ENCODE measurements around the gene CRMP1.
"Not testable (repeated sequence)": the region's sequence is repeated elsewhere in the genome, so short reads cannot be mapped to it uniquely, and the experiment has no call there.

Gene CRMP1

DNA sequence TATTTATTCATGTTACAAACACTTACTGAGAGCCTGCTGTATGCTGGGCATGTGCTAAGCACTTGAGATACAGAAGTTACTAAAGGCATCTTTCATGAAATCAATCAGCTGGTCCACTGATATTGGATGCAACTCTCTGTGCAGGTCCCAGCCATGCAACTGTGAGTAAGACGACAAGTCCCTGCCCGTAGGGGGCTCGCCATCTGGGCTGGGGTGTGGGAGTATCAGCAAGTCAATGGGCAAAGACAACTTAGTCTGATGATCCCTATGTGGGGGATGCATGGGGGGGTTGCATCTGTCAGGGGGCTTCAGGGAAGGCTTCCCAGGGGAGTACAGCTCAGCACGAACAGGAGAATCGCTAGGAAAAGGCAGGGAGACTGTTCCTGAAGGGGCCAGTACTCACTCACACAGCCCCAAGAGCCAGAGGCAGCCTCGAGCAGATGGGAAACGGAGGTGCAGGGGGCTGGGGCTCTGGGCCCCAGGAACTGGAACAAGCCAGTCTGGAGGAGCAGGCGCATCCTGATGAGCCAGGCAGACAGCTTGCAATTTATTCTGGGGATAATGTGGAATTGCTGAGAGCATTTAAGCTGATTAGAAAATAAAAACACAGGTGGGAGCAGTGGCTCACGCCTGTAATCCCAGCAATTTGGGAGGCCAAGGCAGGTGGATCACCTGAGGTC lies 40.2 kb downstream of the CRMP1 start:
- no peak for DNase-seq

DNA sequence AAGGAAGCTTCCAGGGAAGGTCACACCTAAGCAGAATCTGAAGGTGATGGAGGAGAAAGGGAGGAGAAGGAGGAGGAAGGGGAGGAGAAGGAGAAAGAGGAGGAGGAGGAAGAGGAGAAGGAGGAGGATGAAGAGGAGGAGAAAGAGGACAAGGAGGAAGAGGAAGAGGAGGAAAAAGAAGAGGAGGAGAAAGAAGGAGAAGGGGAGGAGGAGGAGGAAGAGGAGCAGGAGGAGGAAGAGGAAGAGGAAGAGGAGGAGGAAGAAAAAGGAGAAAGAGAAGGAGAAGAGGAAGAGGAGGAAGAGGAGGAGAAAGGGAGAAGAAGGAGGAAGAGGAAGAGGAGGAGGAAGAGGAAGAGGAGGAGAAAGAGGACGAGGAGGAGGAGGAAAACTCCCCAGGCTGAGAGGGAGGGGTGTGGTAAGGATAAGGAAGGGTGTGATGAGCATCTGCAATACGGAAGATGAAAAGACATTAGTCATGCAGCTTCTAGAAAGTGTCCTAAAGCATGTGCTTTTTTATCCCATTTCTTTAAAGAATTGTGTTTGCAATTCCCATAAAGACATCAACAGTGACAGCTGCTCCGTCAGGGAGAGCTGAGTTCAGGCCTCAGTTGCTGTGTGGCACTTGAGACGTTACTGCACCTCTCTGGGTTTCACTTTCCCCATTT lies 41.1 kb downstream of the CRMP1 start:
- no peak for DNase-seq

DNA sequence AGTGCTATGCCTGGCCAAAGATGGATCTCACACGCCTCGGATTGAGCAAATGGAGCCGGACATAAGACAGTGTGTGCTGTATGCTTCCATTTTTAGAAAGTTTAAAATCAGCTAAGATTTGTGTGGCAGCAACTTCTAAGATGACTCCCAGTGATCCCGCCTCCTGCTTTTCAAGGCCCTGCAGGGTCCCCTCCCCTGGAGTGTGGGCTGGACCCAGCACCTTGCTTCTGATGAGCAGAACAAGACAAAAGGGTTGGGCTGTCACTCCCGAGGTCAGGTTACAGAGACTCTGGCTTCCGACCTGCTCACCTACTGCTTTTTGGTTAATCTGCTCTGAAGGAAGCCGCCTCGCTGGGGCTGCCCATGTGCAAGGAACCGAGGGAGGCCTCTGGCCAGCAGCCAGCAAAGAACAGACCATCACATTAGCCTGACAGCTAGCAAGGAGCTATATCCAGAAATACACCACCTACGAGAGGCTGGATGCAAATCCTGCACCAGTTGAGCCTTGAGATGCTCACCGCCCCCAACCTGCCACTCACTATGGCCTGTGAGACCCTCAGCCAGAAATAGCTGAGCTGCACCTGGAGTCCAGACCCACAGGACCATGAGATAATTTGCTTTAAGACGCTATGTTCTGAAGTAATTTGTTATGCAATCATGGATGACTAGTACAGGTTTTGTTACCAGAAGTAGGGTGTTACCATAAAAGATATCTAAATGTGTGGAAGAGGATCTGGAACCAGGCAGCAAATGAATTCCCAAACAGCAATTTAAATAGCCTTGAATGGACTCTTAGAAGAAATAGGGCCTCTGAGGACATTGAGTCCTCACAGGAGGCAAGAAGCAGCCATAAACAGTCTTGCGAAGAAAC lies 47.6 kb downstream of the CRMP1 start:
- DNase-seq = no peak

DNA sequence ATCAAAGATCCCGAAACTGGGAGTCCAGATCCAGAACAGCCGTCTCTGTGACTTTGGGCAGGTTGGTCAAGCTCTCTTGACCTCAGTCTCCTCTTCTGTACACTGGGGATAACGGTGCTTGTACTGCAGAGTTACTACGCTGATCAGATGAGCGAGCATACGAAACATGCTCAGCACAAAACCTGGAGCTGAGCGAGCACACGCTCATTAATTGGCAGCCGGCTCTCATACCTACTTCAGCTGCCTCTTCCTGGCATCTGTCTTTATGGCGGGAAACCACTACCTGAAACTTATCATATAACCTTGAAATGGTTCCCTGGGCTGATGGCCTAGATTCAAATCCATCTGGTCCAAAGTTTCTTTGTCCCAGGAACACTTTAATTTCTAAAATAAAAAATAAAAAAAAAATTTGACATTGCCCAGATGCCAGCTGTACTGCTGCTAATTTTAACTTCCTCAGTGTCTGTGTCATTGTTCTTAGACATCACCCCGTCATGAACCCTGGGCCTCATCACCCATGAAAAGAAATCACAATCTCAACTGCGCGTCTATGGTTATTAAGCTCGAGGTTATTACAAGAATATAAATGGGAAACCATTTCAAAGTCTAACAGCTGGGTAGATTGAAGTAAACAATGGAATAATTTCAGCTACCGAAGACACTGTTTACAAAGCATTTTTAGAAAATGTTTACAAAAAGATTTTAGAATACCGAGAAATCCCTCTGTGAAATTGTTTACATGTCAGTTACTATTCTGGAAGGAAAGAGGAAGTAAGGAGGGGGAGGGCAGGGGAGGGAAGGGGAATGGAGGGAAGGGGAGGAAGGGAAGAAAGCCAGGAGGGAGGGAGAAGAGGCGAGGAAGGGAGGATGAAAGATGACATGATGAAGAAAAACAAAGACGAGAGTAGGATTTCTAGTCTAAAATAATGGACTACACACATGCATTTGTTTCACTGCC lies 49.0 kb downstream of the CRMP1 start:
- DNase-seq = no peak

DNA sequence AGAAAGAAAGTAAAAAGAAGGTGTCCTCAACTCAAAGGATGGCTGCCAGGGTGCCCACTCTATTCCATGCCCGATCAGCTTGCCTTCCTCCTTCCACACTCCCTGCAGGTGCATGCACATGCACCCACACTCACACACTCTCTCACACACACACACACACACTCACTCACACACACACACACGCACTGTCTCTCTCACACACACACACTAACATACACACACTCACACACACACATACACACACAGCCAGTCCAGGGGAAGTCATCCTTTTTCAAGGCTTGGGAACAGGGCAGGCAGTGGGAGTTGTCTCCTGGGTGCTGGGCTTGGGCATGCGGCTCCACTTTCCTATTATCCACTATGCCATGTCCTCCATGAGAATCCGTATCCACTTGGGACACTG lies 50.4 kb downstream of the CRMP1 start:
- no peak for DNase-seq

DNA sequence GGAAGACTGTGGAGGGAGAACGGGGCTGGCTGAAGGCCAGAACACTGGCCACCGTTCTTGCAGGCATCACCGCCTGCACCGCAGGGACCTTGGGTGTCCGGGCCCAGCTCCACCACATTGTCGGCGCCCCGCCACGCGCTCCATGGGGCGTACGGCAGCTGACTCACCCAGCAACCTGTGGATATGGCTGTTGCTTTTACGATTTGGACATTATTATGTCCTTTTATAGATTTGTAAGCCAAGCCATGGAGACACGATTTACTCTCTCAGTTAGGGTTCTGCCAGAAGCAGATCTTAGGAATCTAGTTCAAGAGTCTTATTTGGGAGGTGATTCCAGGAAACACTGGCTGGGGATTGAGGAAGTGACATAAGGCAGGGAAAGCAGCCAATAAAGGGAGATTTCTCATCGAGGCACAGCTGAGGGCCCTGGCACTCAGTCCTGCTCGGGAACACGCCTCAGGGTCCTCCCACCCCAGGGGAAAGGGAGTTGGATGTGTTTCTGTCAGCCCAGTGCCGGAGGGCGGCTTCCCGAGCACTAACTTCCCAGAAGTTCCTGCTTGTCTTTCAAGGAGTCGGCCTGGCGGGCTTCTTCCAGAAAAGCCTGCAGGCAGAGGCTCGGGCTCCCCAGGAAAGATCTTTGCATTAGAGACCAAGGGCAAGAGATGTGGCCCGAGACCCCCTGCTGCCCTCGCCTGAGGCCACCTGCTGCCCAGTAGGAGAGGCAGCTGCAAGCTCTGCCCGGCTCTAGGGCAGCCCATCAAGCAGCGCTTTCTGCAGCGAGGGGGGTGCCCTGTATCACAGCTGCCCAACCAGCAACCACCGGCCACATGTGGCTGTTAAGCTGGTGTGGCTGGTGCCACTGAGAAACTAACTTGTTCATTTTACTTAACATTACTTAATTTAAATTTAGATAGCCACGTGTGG lies 52.9 kb downstream of the CRMP1 start:
- DNase-seq = no peak

DNA sequence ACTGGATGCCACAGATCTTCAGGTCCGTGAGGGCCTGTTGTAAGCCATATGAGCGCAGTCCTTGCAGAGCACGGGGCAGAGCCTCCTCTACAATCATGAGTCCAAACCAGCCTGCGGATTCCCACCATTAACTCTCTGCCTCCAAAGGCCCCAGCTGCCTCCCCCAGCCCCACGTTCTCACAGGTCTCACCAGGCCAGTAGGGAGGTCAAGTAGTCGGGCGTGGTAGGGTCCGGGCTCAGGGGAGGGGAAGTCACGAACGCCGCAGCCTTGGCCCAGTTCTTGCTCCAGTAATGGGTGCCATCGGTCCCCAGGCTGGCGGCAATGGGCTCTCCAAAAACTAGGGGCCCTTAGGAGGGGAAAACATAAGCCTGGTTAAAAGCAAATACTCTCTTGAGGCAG lies 53.6 kb downstream of the CRMP1 start:
- no peak for DNase-seq

DNA sequence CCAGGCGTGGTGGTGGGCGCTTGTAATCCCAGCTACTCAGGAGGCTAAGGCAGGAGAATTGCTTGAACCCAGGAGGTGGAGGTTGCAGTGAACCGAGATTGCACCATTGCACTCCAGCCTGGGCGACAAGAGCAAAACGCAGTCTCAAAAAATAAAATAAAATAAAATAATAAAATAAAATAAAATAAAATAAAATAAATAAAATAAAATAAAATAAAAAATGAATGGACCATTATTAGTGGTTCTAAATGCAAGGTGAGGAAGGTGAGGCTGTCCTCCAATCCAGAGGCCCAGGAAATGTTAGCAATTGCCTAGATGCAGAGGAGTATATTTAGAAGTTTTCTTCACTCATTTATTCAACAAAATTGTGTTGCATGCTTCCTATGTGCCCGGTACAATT lies 55.4 kb downstream of the CRMP1 start:
- not testable (repeated sequence) for DNase-seq

DNA sequence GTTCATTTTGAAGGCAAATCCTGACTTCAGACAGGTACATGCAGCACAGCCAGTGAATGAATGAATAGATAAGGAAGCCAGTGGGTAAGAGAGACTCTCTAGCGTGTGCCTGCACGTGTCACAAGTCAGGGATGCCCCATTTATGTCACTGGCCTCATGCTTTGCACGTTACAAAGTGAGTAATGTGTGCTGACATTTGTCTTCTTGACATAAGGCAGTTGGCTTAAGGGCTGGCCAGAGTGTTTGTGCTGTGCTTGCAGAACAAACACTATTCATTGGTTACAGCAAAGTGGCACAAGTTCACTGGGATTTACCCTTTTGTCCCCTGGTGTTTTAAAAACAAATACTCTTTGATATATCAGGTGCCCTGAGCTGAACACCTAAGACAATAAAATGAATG lies 55.9 kb downstream of the CRMP1 start:
- no peak for DNase-seq

DNA sequence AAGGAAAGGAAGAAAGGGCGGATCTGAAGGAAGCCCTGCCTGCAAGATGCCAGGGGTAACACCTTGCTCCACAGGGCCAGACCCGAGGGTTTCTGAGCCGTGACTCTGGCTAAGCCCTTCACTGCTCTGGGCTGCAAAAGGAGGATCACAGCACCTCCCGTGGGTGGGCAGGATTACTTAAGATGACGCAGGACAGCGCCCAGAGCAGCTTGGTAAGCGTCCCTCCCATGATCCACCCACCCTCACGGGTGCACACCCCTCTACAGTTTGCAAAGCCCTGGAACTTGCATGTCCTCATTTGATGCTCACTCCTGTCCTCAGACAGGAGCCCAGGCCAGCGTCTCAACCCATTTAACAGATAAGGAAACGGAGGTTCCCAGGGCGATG lies 64.9 kb downstream of the CRMP1 start:
- DNase-seq = no peak

DNA sequence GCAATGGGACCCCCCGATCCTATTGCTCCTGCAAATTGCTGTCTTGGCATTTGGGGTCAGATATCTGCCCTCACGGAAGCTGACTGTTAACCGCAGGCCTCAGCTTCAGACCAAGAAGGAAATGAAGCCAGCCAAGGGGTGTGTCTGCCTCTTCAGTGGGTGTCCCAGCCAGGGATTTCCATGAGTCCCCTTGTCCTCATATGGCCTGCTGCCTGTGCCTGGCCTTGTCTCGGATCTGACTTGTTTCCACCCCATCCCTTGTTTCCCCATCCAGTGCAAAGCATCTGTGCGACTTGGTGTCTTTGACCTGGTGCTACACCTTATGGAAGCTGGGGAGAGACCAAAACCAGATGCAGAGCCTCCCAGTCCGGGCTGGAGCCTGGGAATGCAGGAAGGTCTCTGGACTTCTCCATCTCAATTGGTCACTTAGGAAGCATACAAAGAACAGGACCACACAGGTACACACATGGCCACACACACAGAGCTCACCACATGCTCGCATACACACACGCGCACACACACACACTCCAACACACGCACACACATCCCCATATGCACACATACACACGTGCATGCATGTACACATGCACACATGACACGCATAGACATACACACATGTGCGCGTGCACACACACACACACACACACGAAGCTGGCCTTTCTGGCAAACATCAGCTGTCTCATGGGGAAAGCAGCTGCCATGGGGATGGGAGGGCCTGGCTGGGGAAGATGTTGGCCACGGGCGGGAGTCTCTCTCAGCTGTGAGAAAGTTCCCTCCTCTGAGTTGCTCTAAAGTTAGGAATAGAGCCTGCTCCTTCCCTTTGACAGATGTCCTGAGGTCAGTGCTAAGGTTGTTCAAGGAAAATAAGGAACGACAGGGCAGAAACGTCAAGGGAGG lies 65.5 kb downstream of the CRMP1 start:
- no peak for DNase-seq

DNA sequence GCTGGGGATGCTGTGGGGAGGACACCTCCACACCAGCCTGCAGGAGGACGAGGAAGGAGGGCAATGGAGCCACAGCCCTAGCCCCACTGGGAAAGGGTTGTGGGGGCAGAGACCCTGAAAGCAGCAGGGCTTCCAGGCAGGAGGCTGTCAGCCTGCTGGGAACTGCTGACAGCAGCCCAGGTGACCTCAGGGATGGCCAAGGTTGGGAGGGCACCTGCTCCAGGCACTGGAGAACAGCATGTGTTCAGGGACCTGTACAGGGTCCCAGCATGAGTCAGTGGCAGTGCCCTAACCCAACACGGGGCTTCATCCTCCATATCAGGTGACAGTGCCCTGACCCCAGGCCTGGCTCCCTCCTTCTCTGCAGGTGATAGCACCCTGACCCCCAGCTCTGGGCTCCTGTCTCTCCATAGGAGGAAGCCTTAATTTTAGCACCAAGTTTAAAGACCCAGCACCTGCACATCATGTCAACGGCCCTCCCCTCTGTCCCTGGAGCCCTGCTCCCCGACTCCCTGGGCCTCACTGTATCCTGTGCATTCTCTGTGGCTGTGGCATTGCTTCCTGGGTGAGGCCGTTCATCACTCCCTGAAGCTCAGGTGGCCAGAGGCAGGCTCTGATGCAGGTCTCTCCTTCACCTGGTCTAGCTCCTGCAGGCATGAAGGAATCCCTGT lies 66.3 kb downstream of the CRMP1 start:
- DNase-seq = no peak

DNA sequence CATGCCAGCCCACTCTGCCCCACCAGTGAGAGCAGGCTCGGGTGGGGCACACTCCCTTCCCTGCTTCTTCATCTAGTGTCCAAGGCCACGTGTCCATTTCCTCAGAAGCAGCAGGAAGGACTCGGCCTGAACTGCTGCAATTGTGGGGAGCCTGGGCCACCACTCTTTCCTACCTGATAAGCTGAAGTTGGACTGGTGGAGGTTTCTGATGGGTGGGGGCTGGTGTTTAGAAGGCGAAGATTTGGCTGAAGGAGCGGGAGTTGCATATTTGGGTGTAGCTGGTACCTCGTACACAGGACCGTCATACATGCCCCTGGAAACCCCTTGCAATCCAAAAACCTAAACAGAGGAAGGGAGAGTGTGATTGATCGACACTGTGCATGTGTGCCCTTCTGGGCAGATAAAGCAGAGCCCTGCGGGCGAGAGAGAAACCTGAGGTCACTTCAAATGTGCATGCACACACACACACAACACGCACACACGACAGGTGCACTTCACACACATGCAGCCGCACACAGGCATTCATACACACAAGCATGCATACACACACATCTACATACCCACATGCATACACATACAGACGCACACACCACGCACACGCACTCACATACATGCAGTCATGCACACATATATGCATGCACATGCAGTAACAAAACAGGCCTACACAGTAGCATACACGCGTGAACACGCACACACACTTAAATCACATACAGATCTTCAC lies 67.4 kb downstream of the CRMP1 start:
- no peak for DNase-seq

DNA sequence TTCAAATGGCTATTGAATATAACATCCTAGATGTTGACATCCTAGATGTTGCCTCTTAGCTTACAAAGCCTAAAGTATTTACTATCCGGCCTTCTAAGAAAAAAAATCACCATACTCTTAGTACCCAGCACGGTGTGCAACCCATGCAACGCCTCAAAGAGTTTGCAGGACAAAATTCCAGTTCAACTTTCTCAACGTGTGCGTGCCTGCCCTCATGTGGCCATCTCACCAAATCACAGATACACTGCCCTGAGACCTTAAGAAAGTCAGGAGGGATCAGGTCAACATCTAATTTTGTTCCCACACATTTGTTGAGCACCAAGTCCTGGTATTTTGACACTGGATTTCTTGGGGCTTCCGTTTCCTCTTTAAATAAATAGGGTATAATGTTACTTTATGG lies 68.3 kb downstream of the CRMP1 start:
- no peak for DNase-seq

DNA sequence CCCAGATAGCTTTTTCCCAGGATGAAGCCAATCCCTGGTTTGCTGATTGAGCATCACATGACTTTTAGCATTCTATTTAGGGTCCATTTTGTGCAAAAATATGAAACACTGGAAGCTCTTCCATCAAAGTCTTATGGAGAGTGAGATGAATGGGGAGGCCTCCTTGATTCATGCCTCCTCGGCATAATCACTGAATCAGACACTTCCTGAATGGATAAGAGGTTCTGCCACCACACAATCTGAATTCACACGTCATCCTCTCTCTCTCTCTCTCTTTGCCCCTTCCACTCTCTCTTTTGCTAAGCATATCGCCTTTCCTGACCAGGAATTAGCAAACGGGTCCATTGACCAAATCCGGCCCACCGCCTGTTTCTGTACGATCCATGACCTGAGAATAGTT lies 68.7 kb downstream of the CRMP1 start:
- no peak for DNase-seq

DNA sequence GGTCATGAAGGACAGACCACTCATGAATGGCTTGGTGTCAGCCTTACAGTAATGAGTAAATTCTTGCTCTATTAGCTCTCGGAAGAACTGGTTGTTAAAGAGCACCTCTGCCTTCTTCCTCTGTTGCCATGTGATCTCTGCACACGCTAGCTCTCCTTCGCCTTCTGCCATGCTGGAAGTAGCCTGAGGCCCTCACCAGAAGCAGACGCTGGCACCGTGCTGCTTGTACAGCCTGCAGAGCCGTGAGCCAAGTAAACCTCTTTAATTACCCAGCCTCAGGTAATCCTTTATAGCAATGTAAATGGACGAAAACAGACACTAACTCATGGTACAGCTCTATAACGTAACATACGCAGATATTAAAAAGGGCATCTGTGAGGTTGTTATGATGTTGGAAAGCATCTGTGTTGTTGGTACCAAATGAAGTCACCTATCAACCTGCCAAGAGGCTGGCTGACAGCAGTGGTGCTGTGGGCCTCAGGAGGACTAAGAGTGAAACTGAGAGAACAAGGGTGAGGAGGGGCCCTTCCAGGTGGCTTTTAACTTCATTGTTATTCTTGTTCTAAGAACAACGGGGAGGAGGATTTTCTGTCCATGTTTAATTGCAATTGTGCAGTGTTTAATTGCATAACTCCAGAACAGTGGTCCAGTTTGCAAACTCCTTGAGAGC lies 69.2 kb downstream of the CRMP1 start:
- no peak for DNase-seq

DNA sequence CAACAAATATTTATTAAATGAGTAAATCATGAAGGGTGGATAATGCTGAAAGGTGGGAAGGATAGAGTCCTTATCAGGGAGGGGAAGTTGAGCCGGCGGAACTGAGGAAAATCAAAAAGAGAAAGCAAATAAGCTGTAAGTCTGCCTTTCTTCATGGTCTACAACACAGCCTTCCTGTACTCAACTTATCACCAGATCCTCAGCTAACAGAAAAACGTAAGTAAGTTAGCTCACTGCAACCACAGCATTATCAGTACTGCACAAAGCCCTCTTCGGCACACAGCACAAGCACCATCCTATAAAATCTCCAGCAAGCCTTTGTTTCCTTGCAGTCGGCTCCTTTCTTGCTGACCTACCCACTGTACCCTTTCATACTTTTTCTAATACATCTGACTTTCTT lies 70.3 kb downstream of the CRMP1 start:
- DNase-seq = no peak

DNA sequence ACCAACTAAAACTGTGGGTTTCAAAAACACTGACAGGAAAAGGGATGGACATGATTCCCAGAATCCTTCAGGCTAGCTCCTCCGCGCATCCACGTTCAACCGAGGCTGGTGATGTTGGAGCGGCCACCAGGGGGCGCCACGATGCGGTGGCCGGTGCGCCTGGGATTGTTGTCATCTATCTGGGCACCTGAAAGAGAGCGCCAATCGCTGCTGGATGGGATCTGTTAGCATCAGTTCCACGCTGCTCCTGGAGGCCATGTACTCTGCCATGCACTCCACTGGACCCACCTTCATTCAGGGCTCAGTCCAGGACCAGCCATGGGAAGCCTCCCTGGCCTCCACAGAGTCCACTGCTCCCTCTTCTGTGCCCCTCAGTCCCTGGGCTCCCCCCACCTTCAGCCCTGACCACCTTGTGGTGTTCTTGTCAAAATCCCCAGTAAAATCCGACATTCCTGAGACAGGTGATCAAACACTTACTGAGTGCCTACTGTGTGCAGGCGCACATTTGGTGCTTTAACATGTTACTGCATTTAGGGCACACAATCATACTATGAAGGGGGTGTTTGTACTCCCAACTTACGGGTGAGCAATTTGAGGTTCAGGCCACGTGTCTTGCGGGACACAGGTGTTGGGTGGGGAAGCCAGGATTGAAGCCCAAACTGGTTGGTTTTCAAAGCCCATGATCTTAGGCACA lies 71.1 kb downstream of the CRMP1 start:
- no peak for DNase-seq

Measured in CD4-positive, alpha-beta T cell treated with Interleukin-1 beta for 1 hour (primary cell).